Adrenal gland (tissue), 12 donors: ENCODE measurements around the gene SMAD3. TPM values are rescaled to one million over a fixed set of nuclear protein-coding genes. Genes with fewer than 3 reads are reported as not detected.

Experiments
- DNase-seq, 7 donors: peaks; one replicate each; pipeline ENCODE4 v3.0.0-alpha.2; 2019 to 2020
- H3K27ac ChIP-seq, 5 donors: fragments of 200-600 bp; sonication (generic) in 4 of 5; 1 replicate in 3 of 5; 2 replicates in 2 of 5; pipeline versions ENCODE4 v1.5.1 to v1.8.0; 2016 to 2020; ENCODE audit warnings: mild to moderate bottlenecking in 1 of 5
- H3K27me3 ChIP-seq: fragments of 200-600 bp; 2 replicates; pipeline ENCODE4 v1.8.0; 2021
- H3K36me3 ChIP-seq, 2 donors: fragments of 200-600 bp; replicated peaks in 1 of 2; 1 replicate in 1 of 2; 2 replicates in 1 of 2; pipeline versions ENCODE4 v1.5.1 to v1.8.0; 2018 to 2022
- H3K4me1 ChIP-seq, 2 donors: fragments of 200-600 bp; replicated peaks in 1 of 2; 1 replicate in 1 of 2; 2 replicates in 1 of 2; pipeline versions ENCODE4 v1.5.1 to v1.8.0; 2018 to 2021
- H3K4me3 ChIP-seq, 4 donors: fragments of 200-600 bp; sonication (generic) in 3 of 4; one replicate each; pipeline ENCODE4 v1.5.1; 2016 to 2018
- H3K9me3 ChIP-seq, 3 donors: fragments of 200-600 bp; sonication (generic) in 1 of 3; replicated peaks in 1 of 3; 1 replicate in 2 of 3; 2 replicates in 1 of 3; pipeline versions ENCODE4 v1.5.1 to v1.8.0; 2016 to 2021
- CTCF ChIP-seq, 6 experiments: fragments of 450-650 bp in 4 of 6; fragments of 200-600 bp in 2 of 6; sonication (generic) in 1 of 6; IDR thresholded peaks; 1 replicate in 5 of 6; 2 replicates in 1 of 6; pipeline versions ENCODE4 v1.5.1 to v1.8.0; 2016 to 2021; ENCODE audit warnings: antibody characterized with exemption in 6 of 6, mild to moderate bottlenecking in 2 of 6, moderate library complexity in 1 of 6
- POLR2A ChIP-seq, 2 donors: fragments of 450-650 bp; IDR thresholded peaks; one replicate each; pipeline ENCODE4 v1.6.1; 2017; ENCODE audit warnings: antibody characterized with exemption in 2 of 2, mild to moderate bottlenecking in 2 of 2, moderate library complexity in 1 of 2
- WGBS, 4 donors: extraction: QIAGEN DNeasy Blood & Tissue Kit in 2 of 4; methylation state at CpG; one replicate each; pipeline versions ENCODE4 v1.1.5 to v1.1.7; 2013 to 2017; 5-methylcytosine and 5-hydroxymethylcytosine counted together
- intact Hi-C, 2 donors: fragments of 100-400 bp; cut with DNase I; formaldehyde crosslinking; loops; one replicate each; pipeline versions ENCODE4 v1.14.1 to v1.15.0; 2022 to 2023
- polyA plus RNA-seq, 3 donors: library from polyadenylated mRNA; stranded (reverse); fragments of 200-250 nt in 2 of 3; fragments of 350-450 nt in 1 of 3; fragmentation: Illumina TruSeq in 1 of 3; extraction: RNeasy Lipid Tissue Mini Kit (QIAGEN cat#74804) in 1 of 3; gene quantifications; one replicate each; pipeline ENCODE4 v1.2.3, GENCODE V29; 2013 to 2014
- total RNA-seq, 9 donors: library from RNA; depleted of rRNA in 4 of 9; stranded (reverse); fragments of >200 nt in 4 of 9; fragments of 120-200 nt in 1 of 9; fragmentation: NEBNext Ultra II Directional in 1 of 9; extraction: Animal tissue kit (Norgen Biotek cat#: 25700) in 1 of 9; gene quantifications; one replicate each; pipeline versions ENCODE4 v1.1.0 to v1.2.4, GENCODE V29; 2013 to 2023
- donor health status: healthy with polysubstance abuse.
- donor health status: Bipolar disorder and iron deficiency.
- donor health status: DM: yes; HTN: yes; CAD: no.
- donor health status: DM: no; HTN: no; CAD: no.
- donor health status: DM: no; HTN: no; CAD: no.
- donor health status: DM: yes; HTN: yes; CAD: no.

SMAD3 gene
- total and polyA plus RNA-seq, 12 donors, result 6.4 to 92.0 (median 8.0) TPM

- Histone ChIP-seq H3K27ac (no peak overlapping the region), H3K4me1 (no peaks in the 10 kb centered on the region), H3K4me3 (no peak overlapping the region), H3K27me3 (no peaks in the 10 kb centered on the region), H3K36me3 (peaks cover 0 to 14% of the 10 kb centered on the region in 2 donors), H3K9me3 (no peaks in the 10 kb centered on the region)
- TF ChIP-seq POLR2A (IDR thresholded peaks at IDR 0.05) (no peak), CTCF (IDR thresholded peaks at IDR 0.05) (no peak)
- intact Hi-C loops, result no loop called here
- no peak for DNase-seq
- 96 to 100% (median 97%) methylated on average over 2 of the region's 2 CpGs for WGBS, 4 donors
Observed at GRCh38 chr15:67230504-67230903, 165.1 kb downstream of the SMAD3 start.

- Histone ChIP-seq H3K27ac (no peak overlapping the region), H3K9me3 (no peaks in the 10 kb centered on the region), H3K4me1 (no peaks in the 10 kb centered on the region), H3K4me3 (no peak overlapping the region), H3K36me3 (peaks cover 0 to 14% of the 10 kb centered on the region in 2 donors), H3K27me3 (no peaks in the 10 kb centered on the region)
- DNase-seq, result no peak
- intact Hi-C loops, result no loop called here
- whole genome bisulfite sequencing, 4 donors, result 73 to 87% (median 81%) methylated on average over 3 of the region's 3 CpGs
- no peak for TF ChIP-seq CTCF (IDR thresholded peaks at IDR 0.05)
- TF ChIP-seq POLR2A (IDR thresholded peaks at IDR 0.05), result no peak
Observed at GRCh38 chr15:67232591-67232990, 167.2 kb downstream of the SMAD3 start.

GRCh38 chr15:67240235-67241131, 175.1 kb downstream of the SMAD3 start:
- H3K4me1 ChIP-seq, result peaks cover 0 to 15% of the 10 kb centered on the region in 2 donors
- intact Hi-C loops, result no loop called here
- no peak for DNase-seq
- H3K27me3 ChIP-seq, result no peaks in the 10 kb centered on the region
- H3K4me3 ChIP-seq, result no peak overlapping the region
- no peaks in the 10 kb centered on the region for H3K9me3 ChIP-seq
- H3K36me3 ChIP-seq, result no peaks in the 10 kb centered on the region
- TF ChIP-seq POLR2A (IDR thresholded peaks at IDR 0.05) (no peak), CTCF (IDR thresholded peaks at IDR 0.05) (no peak)
- 34 to 48% (median 43%) methylated on average over 3 of the region's 3 CpGs for WGBS, 4 donors
- H3K27ac ChIP-seq, result no peak overlapping the region

- Histone ChIP-seq H3K27ac (no peak overlapping the region), H3K36me3 (no peaks in the 10 kb centered on the region), H3K4me1 (peaks cover 0 to 15% of the 10 kb centered on the region in 2 donors), H3K27me3 (no peaks in the 10 kb centered on the region), H3K4me3 (no peak overlapping the region), H3K9me3 (no peaks in the 10 kb centered on the region)
- no peak for DNase-seq
- TF ChIP-seq POLR2A (IDR thresholded peaks at IDR 0.05), result no peak
- no peak for TF ChIP-seq CTCF (IDR thresholded peaks at IDR 0.05)
- 84 to 88% (median 87%) methylated on average over 4 of the region's 4 CpGs for WGBS, 4 donors
- intact Hi-C loops, result no loop called here
Observed at GRCh38 chr15:67241132-67241855, 175.9 kb downstream of the SMAD3 start.
